Upper lobe of left lung (tissue), 4 donors: ENCODE data around the gene BEND6.

Source experiments
- CTCF ChIP-seq, 6 experiments: fragments of 450-650 bp in 4 of 6; fragments of 200-600 bp in 2 of 6; sonication (generic) in 2 of 6; IDR thresholded peaks; one replicate each; pipeline ENCODE4 v1.5.1; 2016 to 2019; ENCODE audit warnings: antibody characterized with exemption in 6 of 6
- EP300 ChIP-seq, 4 donors: sonication (generic); formaldehyde crosslinking; IDR thresholded peaks; one replicate each; pipeline ENCODE4 v1.5.1; 2017; ENCODE audit warnings: antibody characterized with exemption in 4 of 4, control low read depth in 2 of 4
- POLR2A ChIP-seq, 4 donors: fragments of 450-650 bp; IDR thresholded peaks; one replicate each; pipeline ENCODE4 v1.5.1; 2016 to 2017; ENCODE audit warnings: antibody characterized with exemption in 4 of 4, mild to moderate bottlenecking in 2 of 4
- POLR2AphosphoS5 ChIP-seq, 2 donors: sonication (generic); formaldehyde crosslinking; IDR thresholded peaks; one replicate each; pipeline ENCODE4 v1.5.1; 2017; ENCODE audit warnings: antibody characterized with exemption in 2 of 2

DNA sequence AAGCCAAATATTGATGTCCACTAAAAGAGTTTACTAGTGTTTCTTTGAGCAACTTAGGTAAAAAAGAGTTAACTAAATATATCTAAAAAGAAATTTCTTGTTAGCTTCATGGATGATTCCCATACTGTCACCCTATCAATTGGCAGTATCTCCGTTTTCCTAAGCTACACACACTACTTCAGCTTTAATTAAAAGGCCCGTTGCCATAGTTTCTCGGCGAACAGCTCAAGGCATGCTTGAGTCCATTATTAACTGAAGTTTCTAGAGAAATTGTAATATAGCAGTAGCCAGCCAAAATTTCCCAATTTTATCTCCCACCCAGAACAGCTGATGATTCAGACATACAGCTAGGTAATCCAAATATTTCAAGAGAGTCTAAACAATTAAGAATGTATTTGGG, 20.0 kb upstream of the BEND6 start:
- TF ChIP-seq CTCF (IDR thresholded peaks at IDR 0.05) = no peak
- TF ChIP-seq POLR2A (IDR thresholded peaks at IDR 0.05) = no peak
- TF ChIP-seq POLR2AphosphoS5 (IDR thresholded peaks at IDR 0.05) = no peak
- TF ChIP-seq EP300 (IDR thresholded peaks at IDR 0.05) = no peak
